HL-60/S4 treated with retinoic acid at 250 ng/mL for 4 days and 3 days (cell line): ENCODE results near the gene COQ8A.
"Not testable (repeated sequence)": the region's sequence is repeated elsewhere in the genome, so short reads cannot be mapped to it uniquely, and the experiment has no call there.

Source experiments
- in situ Hi-C: fragments of 300-500 bp; cut with MboI; formaldehyde crosslinking; loops from 2 replicates; pipeline ENCODE4 v1.7.0; 2022; ENCODE audit warnings: low sequenced_read_pairs

The COQ8A gene

GRCh38 chr1:226951286-226952117 is 11.4 kb downstream of the COQ8A start:
- in situ Hi-C loops: no loop called here

- in situ Hi-C loops: no loop called here
These were observed 12.0 kb downstream of the COQ8A start for GRCh38 chr1:226952118-226952441.

- in situ Hi-C loops: no loop called here
These were observed 13.2 kb downstream of the COQ8A start for GRCh38 chr1:226953175-226953800.

- in situ Hi-C loops: no loop called here
These were observed 14.2 kb downstream of the COQ8A start for GRCh38 chr1:226954337-226954736.

GRCh38 chr1:226954777-226955176 is 14.7 kb downstream of the COQ8A start:
- in situ Hi-C loops: no loop called here

GRCh38 chr1:226955857-226956256 is 15.8 kb downstream of the COQ8A start:
- in situ Hi-C loops: not testable (repeated sequence)

- in situ Hi-C loops: no loop called here
These were observed 17.0 kb downstream of the COQ8A start for GRCh38 chr1:226956942-226957713.

GRCh38 chr1:226957714-226958113 is 17.6 kb downstream of the COQ8A start:
- in situ Hi-C loops: no loop called here

GRCh38 chr1:226958300-226958699 is 18.2 kb downstream of the COQ8A start:
- in situ Hi-C loops: no loop called here

- in situ Hi-C loops: no loop called here
These were observed 20.2 kb downstream of the COQ8A start for GRCh38 chr1:226960256-226960655.

GRCh38 chr1:226960944-226961765 is 21.1 kb downstream of the COQ8A start:
- in situ Hi-C loops: no loop called here

- in situ Hi-C loops: no loop called here
These were observed 22.6 kb downstream of the COQ8A start for GRCh38 chr1:226962421-226963391.

GRCh38 chr1:226964068-226964425 is 24.0 kb downstream of the COQ8A start:
- in situ Hi-C loops: no loop called here

GRCh38 chr1:226964611-226965486 is 24.8 kb downstream of the COQ8A start:
- in situ Hi-C loops: no loop called here

- in situ Hi-C loops: no loop called here
These were observed 25.7 kb downstream of the COQ8A start for GRCh38 chr1:226965581-226966440.

- in situ Hi-C loops: no loop called here
These were observed 26.6 kb downstream of the COQ8A start for GRCh38 chr1:226966683-226967082.

GRCh38 chr1:226967665-226968064 is 27.6 kb downstream of the COQ8A start:
- in situ Hi-C loops: no loop called here

GRCh38 chr1:226971765-226972164 is 31.7 kb downstream of the COQ8A start:
- in situ Hi-C loops: no loop called here
